Upper lobe of right lung (tissue), 1 donor: ENCODE data around the gene TTLL8. TPM values are rescaled to one million over a fixed set of nuclear protein-coding genes. Genes with fewer than 3 reads are reported as not detected.

Experiments used
- ATAC-seq: fragments of 200-7000 bp; cut with Tn5 transposase; one replicate; pipeline ENCODE4 v1.9.1; 2020; ENCODE audit warnings: mild to moderate bottlenecking, moderate library complexity
- DNase-seq: peaks from one replicate; pipeline ENCODE4 v3.0.0-alpha.2; 2020
- H3K27ac ChIP-seq: fragments of 200-600 bp; one replicate; pipeline ENCODE4 v1.8.0; 2022
- H3K27me3 ChIP-seq: fragments of 200-600 bp; one replicate; pipeline ENCODE4 v1.8.0; 2022; ENCODE audit warnings: mild to moderate bottlenecking
- H3K36me3 ChIP-seq: fragments of 200-600 bp; one replicate; pipeline ENCODE4 v1.8.0; 2022
- H3K4me1 ChIP-seq: fragments of 200-600 bp; one replicate; pipeline ENCODE4 v1.8.0; 2022
- H3K4me3 ChIP-seq: fragments of 200-600 bp; one replicate; pipeline ENCODE4 v1.8.0; 2022; ENCODE audit warnings: mild to moderate bottlenecking
- H3K9me3 ChIP-seq: fragments of 200-600 bp; one replicate; pipeline ENCODE4 v1.8.0; 2022
- intact Hi-C: fragments of 100-400 bp; cut with DNase I; formaldehyde crosslinking; loops from one replicate; pipeline ENCODE4 v1.11.0; 2022
- total RNA-seq: library from RNA; stranded (reverse); fragmentation: NEBNext Ultra II Directional; extraction: Animal tissue kit (Norgen Biotek cat#: 25700); gene quantifications from one replicate; pipeline ENCODE4 v1.2.1, GENCODE V29; 2021
- TF ChIP-seq, protein P1 (sequence below): fragments of 200-600 bp; IDR thresholded peaks from one replicate; pipeline ENCODE4 v1.8.0; 2022; ENCODE audit warnings: antibody characterized with exemption
- donor health status: DM: no; HTN: yes; CAD: no; lungs with severe emphysema.

The TTLL8 gene
- total RNA-seq, 1 donor from 2014 or later = not detected

DNA sequence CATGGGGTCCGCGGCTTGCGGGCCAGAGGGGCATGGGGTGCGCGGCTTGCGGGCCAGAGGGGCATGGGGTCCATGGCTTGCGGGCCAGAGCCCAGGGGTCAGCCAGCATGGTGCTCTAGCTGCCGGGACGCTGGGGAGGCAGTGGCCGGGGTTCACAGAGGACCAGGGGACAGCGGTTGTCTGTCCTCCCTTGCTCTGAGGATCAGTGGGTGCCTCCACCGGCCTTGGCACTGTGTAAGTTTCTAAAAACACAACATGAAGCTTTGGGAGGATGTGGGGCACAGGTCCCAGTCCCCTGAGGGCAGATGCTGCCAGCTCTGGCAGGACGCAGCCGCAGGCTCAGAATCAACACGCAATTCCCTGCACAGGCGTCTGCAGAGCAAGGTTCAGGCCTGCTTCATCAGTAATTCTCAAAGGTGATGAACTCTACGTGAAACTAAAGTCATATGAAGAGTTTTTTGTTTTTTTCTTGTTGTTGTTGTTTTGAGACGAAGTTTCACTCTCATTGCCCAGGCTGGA lies 24.2 kb upstream of the TTLL8 start:
- Histone ChIP-seq H3K27ac (no peak overlapping the region), H3K27me3 (no peaks in the 10 kb centered on the region), H3K36me3 (no peaks in the 10 kb centered on the region), H3K4me3 (no peak overlapping the region), H3K9me3 (no peaks in the 10 kb centered on the region), H3K4me1 (peaks cover 8% of the 10 kb centered on the region)
- TF ChIP-seq, protein P1, sequence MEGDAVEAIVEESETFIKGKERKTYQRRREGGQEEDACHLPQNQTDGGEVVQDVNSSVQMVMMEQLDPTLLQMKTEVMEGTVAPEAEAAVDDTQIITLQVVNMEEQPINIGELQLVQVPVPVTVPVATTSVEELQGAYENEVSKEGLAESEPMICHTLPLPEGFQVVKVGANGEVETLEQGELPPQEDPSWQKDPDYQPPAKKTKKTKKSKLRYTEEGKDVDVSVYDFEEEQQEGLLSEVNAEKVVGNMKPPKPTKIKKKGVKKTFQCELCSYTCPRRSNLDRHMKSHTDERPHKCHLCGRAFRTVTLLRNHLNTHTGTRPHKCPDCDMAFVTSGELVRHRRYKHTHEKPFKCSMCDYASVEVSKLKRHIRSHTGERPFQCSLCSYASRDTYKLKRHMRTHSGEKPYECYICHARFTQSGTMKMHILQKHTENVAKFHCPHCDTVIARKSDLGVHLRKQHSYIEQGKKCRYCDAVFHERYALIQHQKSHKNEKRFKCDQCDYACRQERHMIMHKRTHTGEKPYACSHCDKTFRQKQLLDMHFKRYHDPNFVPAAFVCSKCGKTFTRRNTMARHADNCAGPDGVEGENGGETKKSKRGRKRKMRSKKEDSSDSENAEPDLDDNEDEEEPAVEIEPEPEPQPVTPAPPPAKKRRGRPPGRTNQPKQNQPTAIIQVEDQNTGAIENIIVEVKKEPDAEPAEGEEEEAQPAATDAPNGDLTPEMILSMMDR = no peak
- ATAC-seq (no peak), DNase-seq (no peak)
- intact Hi-C loops = no loop called here

DNA sequence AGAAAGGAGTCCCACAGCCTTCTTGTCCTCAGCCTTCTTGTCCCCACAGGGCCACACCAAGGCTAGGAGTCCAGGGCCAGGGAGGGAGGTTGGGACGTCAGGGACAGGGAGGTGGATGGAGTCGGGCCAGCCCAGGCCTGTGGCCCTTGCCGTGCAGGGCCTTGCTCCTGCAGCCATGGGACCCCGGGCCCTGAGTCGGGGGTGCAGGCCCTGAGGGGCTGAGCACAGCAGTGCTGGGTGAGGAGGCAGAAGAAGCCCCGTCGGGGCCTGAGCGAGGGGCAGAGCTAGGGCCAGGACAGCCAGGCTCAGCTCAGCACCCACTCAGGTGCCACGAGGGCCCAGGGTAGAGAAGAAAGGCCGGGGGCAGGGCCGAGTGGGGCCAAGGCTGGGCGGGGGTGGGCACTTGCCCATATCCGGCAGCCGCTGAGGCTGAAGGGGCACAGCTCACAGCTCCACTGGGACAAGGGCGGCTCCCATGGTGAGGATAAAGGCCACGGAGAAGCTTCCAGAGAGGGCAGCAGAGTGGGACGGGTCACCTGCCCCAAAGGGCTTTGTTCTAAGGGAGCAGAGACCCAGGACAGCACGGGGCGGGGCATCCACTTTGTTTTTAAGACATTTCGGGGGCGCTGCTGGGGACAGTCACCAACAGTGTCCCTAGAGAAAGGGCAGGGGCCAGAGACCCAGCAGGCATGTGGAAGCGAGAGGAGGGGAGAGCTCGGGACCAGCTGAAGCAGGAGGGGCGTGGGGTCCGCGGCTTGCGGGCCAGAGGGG lies 23.5 kb upstream of the TTLL8 start:
- ATAC-seq (no peak), DNase-seq (no peak)
- Histone ChIP-seq H3K4me1 (peaks cover 8% of the 10 kb centered on the region), H3K27me3 (no peaks in the 10 kb centered on the region), H3K27ac (no peak overlapping the region), H3K9me3 (no peaks in the 10 kb centered on the region), H3K36me3 (no peaks in the 10 kb centered on the region), H3K4me3 (no peak overlapping the region)
- TF ChIP-seq, protein P1 = no peak
- intact Hi-C loops = no loop called here

DNA sequence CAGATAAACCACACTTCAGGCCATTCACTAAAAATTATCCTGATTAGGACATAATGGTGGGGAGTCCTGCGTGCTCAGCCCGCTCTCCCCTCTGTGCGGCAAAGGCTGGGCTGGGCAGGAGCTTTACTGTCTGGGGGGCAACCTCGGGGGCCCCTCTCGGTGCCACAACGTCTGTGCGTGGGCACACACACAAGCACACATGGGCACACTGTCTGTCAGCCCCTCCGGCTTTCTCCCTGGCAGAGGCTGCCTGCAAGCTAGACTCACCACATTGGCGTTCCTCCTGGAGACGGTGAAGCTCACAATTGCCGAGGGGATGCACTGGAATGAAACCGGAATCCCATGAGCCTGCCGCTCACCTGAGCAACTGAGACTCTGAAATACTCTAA lies 22.0 kb upstream of the TTLL8 start:
- Histone ChIP-seq H3K4me3 (no peak overlapping the region), H3K27me3 (no peaks in the 10 kb centered on the region), H3K9me3 (no peaks in the 10 kb centered on the region), H3K4me1 (peaks cover 2% of the 10 kb centered on the region), H3K36me3 (no peaks in the 10 kb centered on the region), H3K27ac (no peak overlapping the region)
- DNase-seq (no peak), ATAC-seq (no peak)
- intact Hi-C loops = no loop called here
- TF ChIP-seq, protein P1 = no peak

DNA sequence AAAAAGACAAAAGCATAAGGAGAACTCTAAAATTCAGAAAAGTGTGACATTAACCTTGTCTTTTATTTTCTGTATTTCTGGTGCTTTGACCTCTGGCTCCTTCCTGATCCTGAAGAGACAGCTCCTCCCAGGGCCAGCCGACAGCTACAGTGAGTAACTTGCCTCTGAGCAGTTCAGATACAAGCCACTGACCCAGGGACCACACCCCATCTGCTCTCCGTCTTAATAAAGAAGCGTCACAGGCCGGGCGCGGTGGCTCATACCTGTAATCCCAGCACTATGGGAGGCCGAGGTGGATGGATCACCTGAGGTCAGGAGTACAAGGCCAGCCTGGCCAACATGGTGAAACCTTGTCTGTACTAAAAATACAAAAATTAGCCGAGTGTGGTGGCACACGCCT lies 20.7 kb upstream of the TTLL8 start:
- Histone ChIP-seq H3K27me3 (no peaks in the 10 kb centered on the region), H3K9me3 (no peaks in the 10 kb centered on the region), H3K4me1 (no peaks in the 10 kb centered on the region), H3K27ac (peak overlapping the region; percentile 58), H3K4me3 (no peak overlapping the region), H3K36me3 (no peaks in the 10 kb centered on the region)
- ATAC-seq = no peak
- intact Hi-C loops = no loop called here
- TF ChIP-seq, protein P1 = no peak
- DNase-seq = no peak

DNA sequence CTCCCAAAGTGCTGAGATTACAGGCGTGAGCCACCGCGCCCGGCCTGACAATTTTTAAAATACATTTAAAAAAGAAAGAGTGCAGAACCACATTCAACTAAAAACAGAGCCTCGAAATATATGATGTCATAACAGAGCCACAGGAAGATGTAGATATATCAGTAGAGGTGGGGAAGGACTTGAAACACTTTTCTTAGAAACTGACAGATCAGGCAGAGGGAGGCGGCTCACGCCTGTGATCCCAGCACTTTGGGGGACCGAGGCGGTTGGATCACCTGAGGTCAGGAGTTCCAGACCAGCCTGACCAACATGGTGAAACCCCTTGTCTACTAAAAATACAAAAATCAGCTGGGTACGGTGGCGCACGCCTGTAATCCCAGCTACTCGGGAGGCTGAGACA lies 20.1 kb upstream of the TTLL8 start:
- H3K27me3 ChIP-seq = no peaks in the 10 kb centered on the region
- DNase-seq (no peak), ATAC-seq (no peak)
- H3K4me3 ChIP-seq = no peak overlapping the region
- H3K36me3 ChIP-seq = no peaks in the 10 kb centered on the region
- no peak overlapping the region for H3K27ac ChIP-seq
- H3K9me3 ChIP-seq = no peaks in the 10 kb centered on the region
- H3K4me1 ChIP-seq = no peaks in the 10 kb centered on the region
- intact Hi-C loops = no loop called here
- TF ChIP-seq, protein P1 = no peak
